OCI-LY1 (cell line): ENCODE results near the gene TFDP2.

Experiments used
- H2AFZ ChIP-seq: fragments of 200-600 bp; sonication (generic), shearing (Covaris generic); 2 replicates; pipeline ENCODE4 v1.6.0; 2014; ENCODE audit warnings: antibody characterized with exemption, mild to moderate bottlenecking, low read length
- H3F3A ChIP-seq: fragments of 200-600 bp; sonication (generic), shearing (Covaris generic); 2 replicates; pipeline ENCODE4 v1.6.0; 2014; ENCODE audit warnings: mild to moderate bottlenecking, antibody characterized with exemption, low read length, moderate library complexity; ENCODE audit not compliant: insufficient read depth
- H3K27ac ChIP-seq: fragments of 200-600 bp; sonication (generic); 2 replicates; pipeline ENCODE4 v1.5.1; 2014; ENCODE audit warnings: low read length, mixed run types, mild to moderate bottlenecking, low read depth; ENCODE audit not compliant: poor library complexity, severe bottlenecking
- H3K27me3 ChIP-seq: fragments of 200-600 bp; sonication (generic); 2 replicates; pipeline ENCODE4 v1.6.0; 2014; ENCODE audit warnings: antibody characterized with exemption, mild to moderate bottlenecking, low read length, moderate library complexity; ENCODE audit not compliant: insufficient read depth
- H3K36me3 ChIP-seq: fragments of 200-600 bp; sonication (generic); 2 replicates; pipeline ENCODE4 v1.6.1; 2014; ENCODE audit warnings: mild to moderate bottlenecking, antibody characterized with exemption, low read length, moderate library complexity, mixed read lengths; ENCODE audit not compliant: insufficient read depth
- H3K4me1 ChIP-seq: fragments of 200-600 bp; sonication (generic); 2 replicates; pipeline ENCODE4 v1.5.1; 2014; ENCODE audit warnings: mild to moderate bottlenecking, low read length, moderate library complexity; ENCODE audit not compliant: insufficient read depth, severe bottlenecking
- H3K4me2 ChIP-seq: fragments of 200-600 bp; sonication (generic), shearing (Covaris generic); 2 replicates; pipeline ENCODE4 v1.6.1; 2014; ENCODE audit warnings: low read length
- H3K4me3 ChIP-seq: fragments of 200-600 bp; sonication (generic); 2 replicates; pipeline ENCODE4 v1.5.1; 2014; ENCODE audit warnings: low read length, low read depth, mild to moderate bottlenecking, mixed read lengths; ENCODE audit not compliant: poor library complexity, severe bottlenecking
- H3K79me2 ChIP-seq: fragments of 200-600 bp; shearing (Covaris generic); 2 replicates; pipeline ENCODE4 v1.6.1; 2016; ENCODE audit warnings: mixed run types, low read length, mixed read lengths; ENCODE audit not compliant: insufficient read depth
- H3K9ac ChIP-seq: fragments of 200-600 bp; sonication (generic), shearing (Covaris generic); 2 replicates; pipeline ENCODE4 v1.6.1; 2014; ENCODE audit warnings: mild to moderate bottlenecking, low read length, mixed read lengths
- H3K9me2 ChIP-seq: fragments of 200-600 bp; sonication (generic), shearing (Covaris generic); 2 replicates; pipeline ENCODE4 v1.6.1; 2014; ENCODE audit warnings: low read depth, mild to moderate bottlenecking, low read length, mixed read lengths
- H3K9me3 ChIP-seq: fragments of 200-600 bp; shearing (Covaris generic); 2 replicates; pipeline ENCODE4 v1.6.1; 2014; ENCODE audit warnings: low read length, mixed read lengths
- H4K20me1 ChIP-seq: fragments of 200-600 bp; sonication (generic), shearing (Covaris generic); 2 replicates; pipeline ENCODE4 v1.6.0; 2016; ENCODE audit warnings: mild to moderate bottlenecking, low read length; ENCODE audit not compliant: insufficient read depth
- CTCF ChIP-seq: fragments of 200-600 bp; sonication (generic), shearing (Covaris generic); IDR thresholded peaks from 2 replicates; pipeline ENCODE4 v1.5.1; 2017; ENCODE audit warnings: mild to moderate bottlenecking, antibody characterized with exemption, low read length, moderate library complexity, mixed read lengths
- EZH2 ChIP-seq: fragments of 200-600 bp; sonication (generic), shearing (Covaris generic); IDR thresholded peaks from 2 replicates; pipeline ENCODE4 v1.8.0; 2017; ENCODE audit warnings: borderline replicate concordance, mixed run types, mild to moderate bottlenecking, antibody characterized with exemption, low read length, moderate library complexity, mixed read lengths

Gene TFDP2

GRCh38 chr3:141952611-141953010 is 196.7 kb downstream of the TFDP2 start:
- TF ChIP-seq CTCF (no peak), EZH2 (no peak)
- H3K36me3 ChIP-seq: peaks cover 89% of the 10 kb centered on the region
- no peak overlapping the region for H2AFZ ChIP-seq
- no peak overlapping the region for H3K27ac ChIP-seq
- H3K4me3 ChIP-seq: no peak overlapping the region
- no peaks in the 10 kb centered on the region for H3K9me3 ChIP-seq
- H3K4me1 ChIP-seq: no peaks in the 10 kb centered on the region
- H3K9ac ChIP-seq: no peak overlapping the region
- no peaks in the 10 kb centered on the region for H3K79me2 ChIP-seq
- H3K4me2 ChIP-seq: no peak overlapping the region
- H3K27me3 ChIP-seq: no peaks in the 10 kb centered on the region
- no peaks in the 10 kb centered on the region for H3K9me2 ChIP-seq
- H3F3A ChIP-seq: no peaks in the 10 kb centered on the region
- H4K20me1 ChIP-seq: no peaks in the 10 kb centered on the region

- H3K79me2 ChIP-seq: no peaks in the 10 kb centered on the region
- peaks cover 87% of the 10 kb centered on the region for H3K36me3 ChIP-seq
- no peaks in the 10 kb centered on the region for H4K20me1 ChIP-seq
- H3K4me3 ChIP-seq: no peak overlapping the region
- no peaks in the 10 kb centered on the region for H3K9me2 ChIP-seq
- no peak overlapping the region for H3K9ac ChIP-seq
- no peaks in the 10 kb centered on the region for H3K9me3 ChIP-seq
- H3K4me2 ChIP-seq: no peak overlapping the region
- H3K27me3 ChIP-seq: no peaks in the 10 kb centered on the region
- H3K27ac ChIP-seq: no peak overlapping the region
- TF ChIP-seq CTCF: no peak
- no peak for TF ChIP-seq EZH2
- H3K4me1 ChIP-seq: no peaks in the 10 kb centered on the region
- H2AFZ ChIP-seq: no peak overlapping the region
- no peaks in the 10 kb centered on the region for H3F3A ChIP-seq
These were observed 198.5 kb downstream of the TFDP2 start for GRCh38 chr3:141950572-141951493.

- no peaks in the 10 kb centered on the region for H3K9me3 ChIP-seq
- H3K36me3 ChIP-seq: peaks cover 85% of the 10 kb centered on the region
- no peaks in the 10 kb centered on the region for H3K27me3 ChIP-seq
- H3K4me1 ChIP-seq: no peaks in the 10 kb centered on the region
- TF ChIP-seq EZH2: no peak
- no peak for TF ChIP-seq CTCF
- no peak overlapping the region for H3K27ac ChIP-seq
- H3K9me2 ChIP-seq: no peaks in the 10 kb centered on the region
- no peaks in the 10 kb centered on the region for H3F3A ChIP-seq
- no peak overlapping the region for H3K4me2 ChIP-seq
- H2AFZ ChIP-seq: no peak overlapping the region
- H3K4me3 ChIP-seq: no peak overlapping the region
- no peaks in the 10 kb centered on the region for H3K79me2 ChIP-seq
- no peaks in the 10 kb centered on the region for H4K20me1 ChIP-seq
- no peak overlapping the region for H3K9ac ChIP-seq
These were observed 199.4 kb downstream of the TFDP2 start for GRCh38 chr3:141949972-141950371.
